GM19463 (cell line): ENCODE measurements around the gene NOLC1.
A peak's percentile ranks its signal among the peaks of the same experiment; 100 is the strongest.

Experiments used
- ATAC-seq: cut with Tn5 transposase; IDR thresholded peaks from one replicate; pipeline ENCODE4 v1.9.1; 2021; ENCODE audit warnings: mild to moderate bottlenecking, moderate library complexity; ENCODE audit not compliant: unreplicated experiment

Gene NOLC1

DNA sequence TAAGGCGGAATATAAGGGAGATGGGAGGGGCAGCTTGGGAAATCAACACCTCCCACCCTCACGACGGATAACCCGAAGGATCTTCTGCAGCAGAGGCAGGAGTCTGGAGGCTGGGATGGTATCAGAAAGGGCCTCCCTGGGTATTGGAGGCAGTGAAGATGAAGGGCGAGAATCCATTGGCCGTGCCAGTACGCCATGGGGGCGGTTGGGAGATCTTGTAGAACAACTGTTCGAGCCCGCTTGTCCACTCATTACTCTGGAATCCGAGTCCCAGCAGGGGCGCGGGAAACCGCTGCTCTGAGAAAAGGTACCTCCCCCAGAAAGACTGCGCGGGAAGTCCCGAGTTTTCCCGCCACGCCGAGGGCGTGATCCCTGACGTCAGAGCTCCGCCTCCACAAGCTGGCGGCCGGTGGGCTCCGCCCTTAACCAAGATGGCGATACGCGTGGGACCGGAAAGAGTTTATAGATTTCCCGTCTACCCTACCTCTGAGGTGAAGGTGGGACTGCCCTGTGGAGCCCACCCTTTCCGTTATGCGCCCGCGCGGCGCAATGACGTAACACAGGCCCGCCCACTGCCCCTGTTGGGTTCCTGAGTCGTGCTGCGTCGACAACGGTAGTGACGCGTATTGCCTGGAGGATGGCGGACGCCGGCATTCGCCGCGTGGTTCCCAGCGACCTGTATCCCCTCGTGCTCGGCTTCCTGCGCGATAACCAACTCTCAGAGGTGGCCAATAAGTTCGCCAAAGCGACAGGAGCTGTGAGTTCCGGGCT, at the start of gene NOLC1:
Gene NOLC1, plus strand, starts transcription at position 616 of the 771 bp plus-strand sequence. Its CDS starts 22 bp downstream, at position 638.
- peak; percentile 91 for ATAC-seq

- no peak for ATAC-seq
Measured at GRCh38 chr10:102102421-102102820, 49.8 kb upstream of the NOLC1 start.

- no peak for ATAC-seq
Measured at GRCh38 chr10:102106998-102107397, 45.2 kb upstream of the NOLC1 start.

DNA sequence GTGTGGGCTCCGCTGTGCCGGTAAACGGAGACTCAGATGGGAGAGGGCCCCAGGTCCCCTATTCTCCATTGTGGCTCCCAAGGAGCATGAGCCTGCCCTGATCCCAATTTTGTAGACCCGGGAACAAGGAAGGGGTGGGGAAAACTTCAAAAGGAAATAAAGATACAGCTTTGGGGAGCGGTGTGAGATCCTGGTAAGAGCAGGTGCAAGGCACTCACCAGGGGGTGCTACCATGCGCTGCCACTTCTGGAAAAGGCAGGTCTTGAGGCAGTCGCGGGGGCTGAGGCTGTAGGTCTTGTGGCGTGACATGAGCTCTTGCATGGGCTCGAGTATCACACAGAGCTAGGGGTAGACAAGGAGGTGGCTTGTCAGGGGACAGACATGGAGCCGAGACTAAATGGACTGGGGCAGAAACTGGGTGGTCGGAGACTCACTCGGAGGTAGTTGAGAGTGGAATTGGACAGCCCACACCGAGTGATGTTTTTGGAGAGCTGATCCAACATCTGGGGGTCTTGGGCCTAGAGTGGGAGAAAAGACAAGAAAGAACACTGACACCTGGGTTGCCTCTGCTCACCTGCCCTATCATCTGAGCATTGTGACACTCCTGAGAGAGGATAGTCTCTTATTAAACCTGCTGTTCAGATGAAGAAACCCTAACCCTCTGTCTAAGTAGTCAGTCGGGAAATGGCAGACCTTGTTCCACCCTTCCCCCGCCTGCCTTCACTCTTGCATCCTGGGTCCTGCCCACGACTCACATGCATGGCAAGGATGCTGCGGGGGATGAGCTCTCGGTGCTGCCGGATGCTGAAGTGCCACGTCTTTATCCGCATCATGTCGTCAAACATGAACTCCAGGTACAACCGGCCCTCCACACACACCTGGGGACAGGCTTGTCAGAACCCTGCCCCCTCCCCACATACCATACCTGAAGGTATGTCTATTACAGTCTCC, 42.7 kb upstream of the NOLC1 start:
- ATAC-seq = no peak

- no peak for ATAC-seq
Measured at GRCh38 chr10:102111276-102111675, 40.9 kb upstream of the NOLC1 start.

GRCh38 chr10:102112210-102112817, 39.9 kb upstream of the NOLC1 start:
- ATAC-seq = no peak

DNA sequence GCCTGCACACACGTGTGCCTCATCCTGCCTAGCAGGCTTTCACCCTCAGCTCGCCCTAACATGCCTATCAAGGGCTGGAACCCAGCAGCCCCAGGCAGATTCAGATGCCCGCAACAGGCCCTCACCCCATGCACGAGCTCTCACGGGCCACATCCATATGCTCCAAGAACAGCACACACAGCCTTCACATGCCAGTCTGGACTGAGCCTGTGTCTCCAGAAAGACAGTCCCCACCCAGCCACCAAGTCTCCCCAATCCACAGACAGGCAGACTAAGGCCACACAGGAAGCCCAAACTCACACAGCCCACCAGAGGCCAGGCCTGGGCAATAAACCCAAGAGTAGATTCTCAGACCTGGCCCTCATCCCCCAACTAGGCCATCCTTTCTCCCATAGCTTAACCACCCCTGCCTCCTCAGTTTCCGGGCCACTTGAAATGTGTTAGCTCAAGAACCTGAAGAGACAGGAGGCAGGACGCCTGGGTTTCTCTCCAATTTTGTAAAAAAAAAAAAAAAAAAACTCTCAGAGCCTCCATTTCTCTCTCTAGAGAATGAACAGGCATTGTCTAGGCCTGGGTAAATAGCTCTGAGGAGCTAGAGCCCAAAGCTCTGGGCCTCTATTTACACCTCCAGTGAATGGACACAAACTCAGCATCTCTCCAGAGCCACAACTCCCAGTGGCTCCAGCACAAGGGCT, 38.8 kb upstream of the NOLC1 start:
- ATAC-seq = no peak

GRCh38 chr10:102113956-102114857, 38.0 kb upstream of the NOLC1 start:
- peak; percentile 19 for ATAC-seq

DNA sequence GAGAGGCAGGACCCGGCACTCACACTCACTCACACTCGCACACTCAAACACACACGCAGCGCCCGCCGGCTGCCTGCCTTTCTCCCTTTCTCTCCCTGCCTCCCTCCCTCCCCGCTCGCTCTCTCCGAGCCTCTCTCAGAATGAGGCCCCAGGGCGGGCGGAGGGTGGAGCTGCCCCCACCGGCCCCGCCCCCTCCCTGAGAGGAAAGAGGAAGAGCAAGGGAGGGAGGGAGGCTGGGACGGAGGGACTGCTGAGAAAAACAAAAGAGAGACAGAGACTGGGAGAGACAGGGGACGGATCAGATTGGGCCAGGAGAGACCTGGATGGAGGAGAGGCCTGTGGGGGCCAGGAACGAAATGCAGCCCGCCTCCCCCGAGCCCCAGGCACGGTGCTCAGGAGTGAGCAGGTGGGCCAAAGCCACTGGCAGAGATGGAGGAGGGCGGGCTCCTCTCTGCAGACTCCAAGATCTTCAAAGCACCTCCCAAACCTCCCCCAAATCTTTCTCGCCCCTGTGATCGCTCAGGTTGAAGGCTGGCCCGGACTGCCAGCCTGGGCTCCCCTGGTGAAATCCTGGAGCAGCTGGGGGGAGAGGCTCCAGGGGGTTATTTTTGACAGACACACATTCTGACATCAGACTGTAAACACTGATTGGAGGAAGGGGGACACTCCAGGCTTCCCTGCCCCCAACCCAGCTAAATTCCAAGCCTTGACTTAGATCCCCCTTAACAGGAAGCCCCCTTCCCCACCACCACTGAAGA, 37.1 kb upstream of the NOLC1 start:
- ATAC-seq = peak; percentile 79

- ATAC-seq = no peak
Measured at GRCh38 chr10:102115775-102116174, 36.4 kb upstream of the NOLC1 start.

GRCh38 chr10:102116656-102117055, 35.5 kb upstream of the NOLC1 start:
- ATAC-seq = no peak

DNA sequence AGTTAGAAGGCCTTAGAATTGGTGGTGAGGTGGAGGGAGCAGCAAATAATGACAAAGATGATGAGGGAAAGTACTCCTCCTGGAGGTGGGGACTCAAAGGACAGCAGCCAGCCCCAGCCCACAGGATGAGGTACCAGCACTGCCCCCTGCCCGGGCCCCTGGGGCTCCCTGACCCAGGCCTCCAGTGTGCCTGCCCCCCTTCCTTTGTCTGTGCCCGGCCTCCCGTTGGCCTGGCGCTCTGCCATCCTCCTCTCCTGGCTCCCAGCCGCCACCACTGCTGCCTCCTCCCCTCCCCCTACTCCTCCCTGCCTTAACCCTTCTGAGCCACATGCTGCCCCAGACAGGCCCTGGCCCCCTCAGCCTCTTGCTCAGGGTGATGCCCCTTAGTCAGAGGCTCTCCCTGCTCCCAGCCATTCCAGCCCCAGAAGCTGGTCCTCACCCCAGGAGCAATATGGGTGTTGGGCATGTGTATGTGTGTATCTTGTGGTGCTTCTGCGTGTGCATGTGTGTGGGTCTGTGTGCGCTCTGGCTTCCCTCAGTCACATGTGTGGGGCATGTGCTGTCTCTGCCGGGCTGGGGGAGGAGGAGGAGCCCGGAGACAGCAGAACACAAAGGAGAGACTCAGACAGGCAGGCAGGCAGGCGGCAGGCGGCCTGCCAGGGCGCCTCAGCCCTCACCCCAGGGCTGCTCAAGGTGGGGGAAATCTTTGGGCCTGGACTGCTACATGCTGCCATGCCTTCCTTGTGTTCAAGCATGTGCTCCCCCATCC, 34.6 kb upstream of the NOLC1 start:
- no peak for ATAC-seq

DNA sequence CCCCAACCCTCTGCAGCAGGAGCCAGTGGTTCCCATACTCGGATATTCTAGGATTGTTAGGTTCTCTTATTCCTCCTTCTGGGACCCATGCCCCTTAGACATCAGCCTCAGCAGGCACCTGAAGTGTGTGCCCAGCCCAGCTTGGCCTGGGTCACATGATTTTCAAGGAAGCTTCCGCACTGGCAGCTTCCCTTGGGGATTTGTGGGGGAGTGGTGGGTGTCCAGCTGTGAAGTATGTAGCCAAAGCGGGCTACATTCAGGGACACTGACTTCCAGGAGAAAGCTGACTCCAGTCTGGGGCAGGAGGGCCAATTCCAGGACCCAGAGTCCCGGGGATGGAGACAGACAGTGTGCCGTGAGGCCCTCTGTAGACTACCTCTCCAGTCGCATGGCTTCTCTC, 33.3 kb upstream of the NOLC1 start:
- ATAC-seq = no peak

GRCh38 chr10:102119417-102120141, 32.6 kb upstream of the NOLC1 start:
- no peak for ATAC-seq

DNA sequence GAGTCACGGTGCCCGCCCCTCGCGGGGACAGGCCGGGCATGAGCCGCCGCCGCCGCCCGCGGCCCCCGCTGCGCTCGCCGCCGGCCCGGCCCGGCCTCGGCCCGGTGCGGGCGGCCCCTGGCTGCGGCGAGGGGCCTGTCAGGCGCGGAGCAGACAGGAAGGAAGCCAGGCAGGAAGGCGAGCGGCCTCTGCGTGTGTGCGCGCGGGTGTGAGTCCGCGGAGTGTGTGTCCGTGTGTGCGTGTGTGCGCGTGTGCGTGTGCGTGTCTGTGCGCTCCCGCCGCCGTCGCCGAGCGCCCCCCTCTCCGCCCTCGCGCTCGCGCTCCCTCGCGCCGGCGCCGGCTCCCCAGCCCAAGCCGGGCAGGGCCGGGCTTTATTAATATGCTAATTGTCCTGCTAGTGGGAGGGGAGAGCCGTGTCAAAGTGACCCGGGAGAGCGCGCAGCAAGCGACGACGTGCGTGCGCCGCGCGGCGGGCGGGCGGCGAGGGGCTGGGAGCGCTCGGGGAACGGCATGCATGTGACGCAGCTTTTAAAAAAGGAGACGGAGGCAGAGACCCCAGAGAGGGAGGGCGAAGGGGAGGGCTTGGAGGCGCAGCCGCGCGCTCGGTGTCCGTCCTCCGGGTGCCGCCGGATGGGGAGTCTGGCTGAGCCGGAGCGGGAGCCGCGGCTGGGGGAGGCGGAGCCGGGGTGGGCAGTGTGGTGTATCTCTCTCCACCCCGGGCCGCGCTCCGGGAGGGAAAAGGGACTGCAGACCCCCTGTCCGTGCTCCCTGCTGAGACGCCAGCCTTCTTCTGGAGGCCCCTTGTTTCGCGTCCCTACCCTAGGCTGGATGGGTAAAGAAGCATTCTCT, 31.8 kb upstream of the NOLC1 start, which contains the start of gene LDB1:
Gene LDB1, minus strand, starts transcription at position 227 of the 849 bp plus-strand sequence. CDS start 258 bp downstream, outside the sequence.
- peak; percentile 68 for ATAC-seq

DNA sequence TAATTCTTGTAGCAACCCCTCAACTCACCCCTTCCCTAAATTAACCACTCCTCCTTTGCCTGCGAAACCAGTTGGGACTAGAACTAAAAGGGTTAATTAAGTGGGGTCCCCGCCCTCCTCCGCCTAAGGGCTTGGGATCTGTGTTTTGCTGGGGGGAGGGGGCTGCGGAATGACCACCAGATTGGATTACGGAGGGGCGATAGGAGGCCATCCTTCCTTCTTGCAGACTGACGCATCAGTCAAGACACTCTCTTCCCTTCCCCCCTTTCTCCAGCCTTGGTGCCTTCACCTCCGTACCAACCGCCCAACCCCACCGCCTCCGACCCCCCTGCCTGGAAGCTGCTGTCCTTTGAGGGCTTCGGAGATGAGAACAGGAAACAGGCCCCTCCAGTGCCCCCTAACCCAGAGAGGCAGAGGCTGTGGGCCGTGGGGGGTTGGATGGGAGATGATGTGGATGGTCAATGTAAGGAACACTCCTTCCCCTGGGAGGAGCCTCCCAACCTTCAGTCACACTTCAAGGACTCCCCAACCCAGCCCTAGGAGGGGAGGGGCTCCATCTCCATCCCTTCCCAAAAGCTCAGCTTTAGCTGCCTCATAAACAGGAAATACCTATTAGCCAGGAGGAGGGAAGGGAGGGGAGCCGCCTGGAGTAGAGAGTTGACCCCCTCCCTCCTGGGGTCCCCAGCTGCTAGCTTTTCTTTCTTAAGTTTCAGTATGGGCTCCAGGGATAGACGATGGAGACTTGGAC, 31.0 kb upstream of the NOLC1 start:
- no peak for ATAC-seq
